Stimulated activated CD4-positive, alpha-beta T cell treated with anti-CD3 and anti-CD28 coated beads, Interleukin-2, amount 100 ng/mL, for 4 hours (primary cell): Measurements from ENCODE around the gene CCDC9B.

ENCODE experiments used
- DNase-seq: peaks from one replicate; pipeline ENCODE4 v3.0.0-alpha.2; 2020; ENCODE audit warnings: low read depth

CCDC9B gene

GRCh38 chr15:40365624-40366456 is 25.1 kb upstream of the CCDC9B start:
- no peak for DNase-seq

- no peak for DNase-seq
These were observed 24.3 kb upstream of the CCDC9B start for GRCh38 chr15:40365016-40365415.

- no peak for DNase-seq
These were observed 23.5 kb upstream of the CCDC9B start for GRCh38 chr15:40364251-40364650.

GRCh38 chr15:40363611-40364010 is 22.9 kb upstream of the CCDC9B start:
- DNase-seq = no peak

GRCh38 chr15:40361640-40362039 is 20.9 kb upstream of the CCDC9B start:
- no peak for DNase-seq

- DNase-seq = no peak
These were observed 19.3 kb upstream of the CCDC9B start for GRCh38 chr15:40360015-40360414.

GRCh38 chr15:40358471-40359353 is 18.0 kb upstream of the CCDC9B start:
- DNase-seq = peak; percentile 20

GRCh38 chr15:40357723-40358470 is 17.2 kb upstream of the CCDC9B start, which contains the start of gene DISP2:
Gene DISP2 (plus strand): TSS chr15:40358219. CDS start chr15:40358322, 103 bp downstream.
- DNase-seq = peak; percentile 82

GRCh38 chr15:40357246-40357645 is 16.5 kb upstream of the CCDC9B start:
- no peak for DNase-seq

- DNase-seq = no peak
These were observed 15.3 kb upstream of the CCDC9B start for GRCh38 chr15:40355976-40356585.

- no peak for DNase-seq
These were observed 13.9 kb upstream of the CCDC9B start for GRCh38 chr15:40354408-40355171.

GRCh38 chr15:40353697-40354096 is 13.0 kb upstream of the CCDC9B start:
- no peak for DNase-seq

- DNase-seq = no peak
These were observed 11.7 kb upstream of the CCDC9B start for GRCh38 chr15:40352281-40352901.

- no peak for DNase-seq
These were observed 8.4 kb upstream of the CCDC9B start for GRCh38 chr15:40349163-40349562.

- DNase-seq = no peak
These were observed 7.7 kb upstream of the CCDC9B start for GRCh38 chr15:40348474-40348870.

- no peak for DNase-seq
These were observed 7.1 kb upstream of the CCDC9B start for GRCh38 chr15:40347559-40348473.

GRCh38 chr15:40346579-40347558 is 6.1 kb upstream of the CCDC9B start:
- no peak for DNase-seq

GRCh38 chr15:40345867-40346578 is 5.3 kb upstream of the CCDC9B start:
- DNase-seq = no peak
